Duodenal mucosa (tissue), 2 donors: Measurements from ENCODE around the gene ZNF678.

Experiments
- H3K27ac ChIP-seq: one replicate; pipeline ENCODE4 v1.7.0; 2013; ENCODE audit warnings: low read depth, low read length
- H3K27me3 ChIP-seq, 2 donors: one replicate each; pipeline ENCODE4 v1.7.0; 2013; ENCODE audit warnings: low read length in 2 of 2, control low read depth in 1 of 2; ENCODE audit not compliant: insufficient read depth in 2 of 2, control insufficient read depth in 1 of 2
- H3K36me3 ChIP-seq, 2 donors: one replicate each; pipeline ENCODE4 v1.7.0; 2013; ENCODE audit warnings: low read length in 2 of 2, control low read depth in 1 of 2; ENCODE audit not compliant: insufficient read depth in 2 of 2, control insufficient read depth in 1 of 2
- H3K4me1 ChIP-seq, 2 donors: one replicate each; pipeline ENCODE4 v1.7.0; 2013; ENCODE audit warnings: low read length in 2 of 2, control low read depth in 1 of 2; ENCODE audit not compliant: insufficient read depth in 2 of 2, control insufficient read depth in 1 of 2
- H3K4me3 ChIP-seq, 2 donors: one replicate each; pipeline ENCODE4 v1.7.0; 2013; ENCODE audit warnings: low read length in 2 of 2, low read depth in 1 of 2
- H3K9ac ChIP-seq, 2 donors: one replicate each; pipeline ENCODE4 v1.7.0; 2013; ENCODE audit warnings: low read length in 2 of 2, low read depth in 1 of 2
- H3K9me3 ChIP-seq, 2 donors: one replicate each; pipeline ENCODE4 v1.7.0; 2013; ENCODE audit warnings: low read length in 2 of 2, control low read depth in 1 of 2; ENCODE audit not compliant: control insufficient read depth in 1 of 2

ZNF678 gene

GRCh38 chr1:227632325-227632724, 69.0 kb downstream of the ZNF678 start:
- Histone ChIP-seq H3K9ac (no peak overlapping the region), H3K27ac (no peak overlapping the region), H3K27me3 (no peaks in the 10 kb centered on the region), H3K9me3 (peaks cover 71 to 90% of the 10 kb centered on the region in 2 donors), H3K4me1 (no peaks in the 10 kb centered on the region), H3K4me3 (peak overlapping the region in 1 of 2 donors; percentile 28), H3K36me3 (peaks cover 0 to 4% of the 10 kb centered on the region in 2 donors)

- peaks cover 82 to 99% of the 10 kb centered on the region in 2 donors for H3K9me3 ChIP-seq
- H3K4me3 ChIP-seq = no peak overlapping the region
- no peak overlapping the region for H3K9ac ChIP-seq
- no peak overlapping the region for H3K27ac ChIP-seq
- H3K4me1 ChIP-seq = no peaks in the 10 kb centered on the region
- no peaks in the 10 kb centered on the region for H3K27me3 ChIP-seq
- H3K36me3 ChIP-seq = peaks cover 0 to 4% of the 10 kb centered on the region in 2 donors
Measured at GRCh38 chr1:227635596-227635995, 72.2 kb downstream of the ZNF678 start.

GRCh38 chr1:227654431-227654830, 91.1 kb downstream of the ZNF678 start:
- H3K4me3 ChIP-seq = peak overlapping the region in 1 of 2 donors; percentile 29
- H3K27me3 ChIP-seq = no peaks in the 10 kb centered on the region
- no peaks in the 10 kb centered on the region for H3K4me1 ChIP-seq
- no peak overlapping the region for H3K27ac ChIP-seq
- H3K9me3 ChIP-seq = peaks cover 71 to 86% of the 10 kb centered on the region in 2 donors
- peaks cover 32 to 41% of the 10 kb centered on the region in 2 donors for H3K36me3 ChIP-seq
- H3K9ac ChIP-seq = no peak overlapping the region

GRCh38 chr1:227654858-227655752, 91.7 kb downstream of the ZNF678 start:
- Histone ChIP-seq H3K36me3 (peaks cover 31 to 40% of the 10 kb centered on the region in 2 donors), H3K4me3 (peak overlapping the region in 1 of 2 donors; percentile 29), H3K9ac (no peak overlapping the region), H3K9me3 (peaks cover 70 to 87% of the 10 kb centered on the region in 2 donors), H3K27ac (no peak overlapping the region), H3K4me1 (no peaks in the 10 kb centered on the region), H3K27me3 (no peaks in the 10 kb centered on the region)

- Histone ChIP-seq H3K36me3 (peaks cover 14 to 26% of the 10 kb centered on the region in 2 donors), H3K27ac (no peak overlapping the region), H3K4me1 (no peaks in the 10 kb centered on the region), H3K4me3 (peak overlapping the region; percentile 9 to 33), H3K9ac (no peak overlapping the region), H3K9me3 (peaks cover 76 to 90% of the 10 kb centered on the region in 2 donors), H3K27me3 (no peaks in the 10 kb centered on the region)
Measured at GRCh38 chr1:227661495-227661894, 98.1 kb downstream of the ZNF678 start.

- Histone ChIP-seq H3K27ac (no peak overlapping the region), H3K9ac (no peak overlapping the region), H3K27me3 (no peaks in the 10 kb centered on the region), H3K4me3 (no peak overlapping the region), H3K4me1 (no peaks in the 10 kb centered on the region), H3K36me3 (peaks cover 8 to 19% of the 10 kb centered on the region in 2 donors), H3K9me3 (peaks cover 71 to 88% of the 10 kb centered on the region in 2 donors)
Measured at GRCh38 chr1:227662933-227663332, 99.6 kb downstream of the ZNF678 start.

GRCh38 chr1:227666286-227666685, 102.9 kb downstream of the ZNF678 start:
- H3K4me1 ChIP-seq = no peaks in the 10 kb centered on the region
- peaks cover 7 to 12% of the 10 kb centered on the region in 2 donors for H3K36me3 ChIP-seq
- H3K9ac ChIP-seq = no peak overlapping the region
- H3K27ac ChIP-seq = no peak overlapping the region
- no peak overlapping the region for H3K4me3 ChIP-seq
- H3K9me3 ChIP-seq = peaks cover 71 to 80% of the 10 kb centered on the region in 2 donors
- no peaks in the 10 kb centered on the region for H3K27me3 ChIP-seq

- H3K4me3 ChIP-seq = no peak overlapping the region
- peaks cover 48 to 69% of the 10 kb centered on the region in 2 donors for H3K9me3 ChIP-seq
- no peak overlapping the region for H3K27ac ChIP-seq
- H3K36me3 ChIP-seq = no peaks in the 10 kb centered on the region
- no peaks in the 10 kb centered on the region for H3K4me1 ChIP-seq
- no peak overlapping the region for H3K9ac ChIP-seq
- no peaks in the 10 kb centered on the region for H3K27me3 ChIP-seq
Measured at GRCh38 chr1:227673441-227673840, 110.1 kb downstream of the ZNF678 start.

GRCh38 chr1:227685807-227686206, 122.5 kb downstream of the ZNF678 start:
- Histone ChIP-seq H3K9ac (no peak overlapping the region), H3K9me3 (peaks cover 20 to 40% of the 10 kb centered on the region in 2 donors), H3K4me3 (no peak overlapping the region), H3K27me3 (no peaks in the 10 kb centered on the region), H3K36me3 (no peaks in the 10 kb centered on the region), H3K27ac (no peak overlapping the region), H3K4me1 (no peaks in the 10 kb centered on the region)

GRCh38 chr1:227697321-227697864, 134.0 kb downstream of the ZNF678 start:
- H3K9me3 ChIP-seq = peaks cover 25 to 35% of the 10 kb centered on the region in 2 donors
- no peak overlapping the region for H3K4me3 ChIP-seq
- no peak overlapping the region for H3K27ac ChIP-seq
- H3K27me3 ChIP-seq = no peaks in the 10 kb centered on the region
- no peaks in the 10 kb centered on the region for H3K36me3 ChIP-seq
- H3K9ac ChIP-seq = no peak overlapping the region
- H3K4me1 ChIP-seq = no peaks in the 10 kb centered on the region
